CD14-positive monocyte (primary cell): ENCODE results near the gene SETBP1. TPM values are rescaled to one million over a fixed set of nuclear protein-coding genes. Genes with fewer than 3 reads are reported as not detected.

Source experiments
- DNase-seq, 3 donors: peaks; one replicate each; pipeline ENCODE4 v3.0.0-alpha.2; 2011 to 2022
- H2AFZ ChIP-seq: 2 replicates; pipeline ENCODE4 v1.6.0; 2012; ENCODE audit warnings: mild to moderate bottlenecking, low read depth, low read length, inconsistent platforms; ENCODE audit not compliant: insufficient read depth, poor library complexity, severe bottlenecking
- H3K27ac ChIP-seq, 2 donors: 1 replicate in 1 of 2; 2 replicates in 1 of 2; pipeline ENCODE4 v1.5.1; 2012 to 2013; ENCODE audit warnings: low read length in 2 of 2, control low read depth in 1 of 2, inconsistent platforms in 1 of 2, low read depth in 1 of 2, mild to moderate bottlenecking in 1 of 2
- H3K27me3 ChIP-seq, 2 donors: one replicate each; pipeline versions ENCODE4 v1.6.0 to v1.6.1; 2011 to 2013; ENCODE audit warnings: low read length in 2 of 2; ENCODE audit not compliant: control insufficient read depth in 2 of 2, insufficient read depth in 2 of 2
- H3K36me3 ChIP-seq, 2 donors: replicated peaks in 1 of 2; 1 replicate in 1 of 2; 2 replicates in 1 of 2; pipeline versions ENCODE4 v1.5.1 to v1.6.1; 2012 to 2013; ENCODE audit warnings: low read length in 2 of 2, control low read depth in 1 of 2, inconsistent platforms in 1 of 2, mild to moderate bottlenecking in 1 of 2; ENCODE audit not compliant: insufficient read depth in 2 of 2, control insufficient read depth in 1 of 2
- H3K4me1 ChIP-seq, 2 donors: 1 replicate in 1 of 2; 2 replicates in 1 of 2; pipeline versions ENCODE4 v1.5.1 to v1.6.1; 2012 to 2013; ENCODE audit warnings: low read length in 2 of 2, control low read depth in 1 of 2, inconsistent platforms in 1 of 2, mild to moderate bottlenecking in 1 of 2, moderate library complexity in 1 of 2; ENCODE audit not compliant: insufficient read depth in 2 of 2, control insufficient read depth in 1 of 2
- H3K4me2 ChIP-seq: replicated peaks from 2 replicates; pipeline ENCODE3; 2012; ENCODE audit warnings: low read length, moderate library complexity, mild to moderate bottlenecking; ENCODE audit not compliant: poor library complexity, severe bottlenecking; ENCODE audit errors: extremely low read depth
- H3K4me3 ChIP-seq, 3 experiments: fragments of 200-600 bp in 1 of 3; sonication (generic) in 1 of 3; replicated peaks in 1 of 3; 1 replicate in 2 of 3; 2 replicates in 1 of 3; pipeline ENCODE4 v1.5.1; 2011 to 2013; ENCODE audit warnings: low read length in 3 of 3, mild to moderate bottlenecking in 3 of 3, control low read depth in 2 of 3, low read depth in 2 of 3, inconsistent platforms in 1 of 3, moderate library complexity in 1 of 3
- H3K79me2 ChIP-seq: 2 replicates; pipeline ENCODE4 v1.6.0; 2012; ENCODE audit warnings: mild to moderate bottlenecking, control low read depth, inconsistent platforms, low read length, moderate library complexity; ENCODE audit not compliant: insufficient read depth
- H3K9ac ChIP-seq: 2 replicates; pipeline ENCODE4 v1.6.0; 2017; ENCODE audit warnings: low read length, mild to moderate bottlenecking; ENCODE audit not compliant: insufficient read depth, poor library complexity, severe bottlenecking
- H3K9me3 ChIP-seq, 2 donors: replicated peaks in 1 of 2; 1 replicate in 1 of 2; 2 replicates in 1 of 2; pipeline versions ENCODE4 v1.5.1 to v1.6.1; 2012 to 2013; ENCODE audit warnings: low read length in 2 of 2, control low read depth in 1 of 2; ENCODE audit not compliant: control insufficient read depth in 1 of 2, insufficient read depth in 1 of 2
- H4K20me1 ChIP-seq: 2 replicates; pipeline ENCODE4 v1.6.0; 2012; ENCODE audit warnings: mild to moderate bottlenecking, low read length, control low read depth, moderate library complexity; ENCODE audit not compliant: insufficient read depth
- H3K27ac Mint-ChIP-seq, 7 donors: one replicate each; pipeline ENCODE4 v1.8.0; 2020; ENCODE audit warnings: mild to moderate bottlenecking in 7 of 7, mixed read lengths in 7 of 7, moderate library complexity in 6 of 7, inconsistent platforms in 2 of 7
- H3K27me3 Mint-ChIP-seq, 3 donors: one replicate each; pipeline ENCODE4 v1.8.0; 2021 to 2022; ENCODE audit warnings: low read depth in 3 of 3, mild to moderate bottlenecking in 3 of 3, mixed read lengths in 3 of 3, moderate library complexity in 3 of 3, inconsistent platforms in 1 of 3
- H3K36me3 Mint-ChIP-seq, 2 donors: one replicate each; pipeline ENCODE4 v1.8.0; 2020; ENCODE audit warnings: mixed read lengths in 2 of 2, inconsistent platforms in 1 of 2, mild to moderate bottlenecking in 1 of 2
- H3K4me1 Mint-ChIP-seq: one replicate; pipeline ENCODE4 v1.8.0; 2020; ENCODE audit warnings: mild to moderate bottlenecking, mixed read lengths
- H3K4me3 Mint-ChIP-seq, 2 donors: one replicate each; pipeline ENCODE4 v1.8.0; 2020; ENCODE audit warnings: mild to moderate bottlenecking in 2 of 2, mixed read lengths in 2 of 2, moderate library complexity in 1 of 2
- H3K9me3 Mint-ChIP-seq, 7 donors: one replicate each; pipeline ENCODE4 v1.8.0; 2020 to 2022; ENCODE audit warnings: mixed read lengths in 7 of 7, mild to moderate bottlenecking in 6 of 7, moderate library complexity in 6 of 7, inconsistent platforms in 2 of 7
- WGBS: methylation state at CpG from one replicate; pipeline ENCODE4 v1.1.5; 2013; ENCODE audit warnings: missing lambda C conversion rate; ENCODE audit not compliant: insufficient coverage; 5-methylcytosine and 5-hydroxymethylcytosine counted together
- intact Hi-C, 2 donors: fragments of 100-400 bp; cut with micrococcal nuclease; formaldehyde crosslinking; loops; one replicate each; pipeline versions ENCODE4 v1.15.0 to v1.15.1; 2023
- polyA plus RNA-seq, 3 donors: library from polyadenylated mRNA; depleted of rRNA in 1 of 3; unstranded in 2 of 3; stranded (reverse) in 1 of 3; fragments of 300-500 nt in 2 of 3; fragments of >200 nt in 1 of 3; fragmentation: Illumina TruSeq in 2 of 3; gene quantifications; 1 replicate in 2 of 3; 2 replicates in 1 of 3; pipeline ENCODE4 v1.2.3, GENCODE V29; 2012 to 2021
- TF ChIP-seq, protein P1 (sequence below): fragments of 200-600 bp; IDR thresholded peaks from one replicate; pipeline ENCODE4 v1.8.0; 2022; ENCODE audit warnings: antibody characterized with exemption, mild to moderate bottlenecking

Gene SETBP1
- polyA plus RNA-seq, 3 donors: 0.01 to 1.2 TPM; not detected in 1

DNA sequence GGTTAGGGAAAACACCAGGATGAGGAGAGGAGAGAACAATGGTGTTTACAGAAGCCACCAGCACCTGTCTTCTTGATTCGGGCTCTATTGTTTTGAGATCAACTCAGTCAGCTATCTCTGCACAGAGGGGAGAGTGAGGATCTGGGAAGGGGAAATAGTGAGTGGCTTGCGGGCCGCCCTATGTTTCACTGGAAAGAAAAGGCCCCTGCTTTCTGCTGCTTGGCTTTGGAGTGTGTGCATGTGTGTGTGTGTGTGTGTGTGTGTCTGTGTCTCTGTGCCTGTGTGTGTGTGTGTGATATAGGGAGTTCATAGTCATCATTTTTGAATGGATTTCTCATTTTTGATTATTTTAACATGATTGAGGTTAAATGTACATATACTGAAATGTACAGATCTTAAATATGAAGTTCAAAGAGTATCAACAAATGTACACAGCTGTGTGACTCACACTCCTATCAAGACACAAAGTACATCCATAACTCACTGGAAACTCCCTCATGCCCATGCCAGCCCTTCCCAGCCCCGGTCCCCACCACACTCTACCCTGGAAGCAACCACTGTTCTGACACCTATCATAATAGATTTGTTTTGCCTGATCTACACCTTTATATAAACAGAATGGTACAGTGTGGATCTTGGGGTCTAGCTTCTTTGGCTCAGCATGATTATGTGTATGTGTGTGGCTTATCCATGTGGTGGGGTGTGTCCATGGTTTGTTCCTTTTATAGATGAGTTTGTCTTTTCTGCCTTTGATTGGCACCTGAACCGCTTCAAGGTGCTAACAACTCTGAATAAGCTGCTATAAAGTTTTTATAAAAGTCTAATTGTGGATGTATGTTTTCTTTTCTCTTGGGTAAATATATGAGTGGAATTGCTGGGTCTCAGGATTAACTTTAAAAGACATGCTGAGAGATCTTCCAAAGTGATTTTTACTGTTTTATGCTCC is 258.3 kb downstream of the SETBP1 start:
- H3K27ac Mint-ChIP-seq: peak overlapping the region in 1 of 7 donors; percentile 14
- 100% methylated on average over 4 of the region's 5 CpGs for WGBS
- no peaks in the 10 kb centered on the region for H3K27me3 ChIP-seq
- H3K36me3 ChIP-seq: no peaks in the 10 kb centered on the region
- intact Hi-C loops: no loop called here
- no peak overlapping the region for H3K4me3 ChIP-seq
- TF ChIP-seq, protein P1, sequence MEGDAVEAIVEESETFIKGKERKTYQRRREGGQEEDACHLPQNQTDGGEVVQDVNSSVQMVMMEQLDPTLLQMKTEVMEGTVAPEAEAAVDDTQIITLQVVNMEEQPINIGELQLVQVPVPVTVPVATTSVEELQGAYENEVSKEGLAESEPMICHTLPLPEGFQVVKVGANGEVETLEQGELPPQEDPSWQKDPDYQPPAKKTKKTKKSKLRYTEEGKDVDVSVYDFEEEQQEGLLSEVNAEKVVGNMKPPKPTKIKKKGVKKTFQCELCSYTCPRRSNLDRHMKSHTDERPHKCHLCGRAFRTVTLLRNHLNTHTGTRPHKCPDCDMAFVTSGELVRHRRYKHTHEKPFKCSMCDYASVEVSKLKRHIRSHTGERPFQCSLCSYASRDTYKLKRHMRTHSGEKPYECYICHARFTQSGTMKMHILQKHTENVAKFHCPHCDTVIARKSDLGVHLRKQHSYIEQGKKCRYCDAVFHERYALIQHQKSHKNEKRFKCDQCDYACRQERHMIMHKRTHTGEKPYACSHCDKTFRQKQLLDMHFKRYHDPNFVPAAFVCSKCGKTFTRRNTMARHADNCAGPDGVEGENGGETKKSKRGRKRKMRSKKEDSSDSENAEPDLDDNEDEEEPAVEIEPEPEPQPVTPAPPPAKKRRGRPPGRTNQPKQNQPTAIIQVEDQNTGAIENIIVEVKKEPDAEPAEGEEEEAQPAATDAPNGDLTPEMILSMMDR: no peak
- H2AFZ ChIP-seq: no peak overlapping the region
- H3K4me1 ChIP-seq: peaks cover 10 to 14% of the 10 kb centered on the region in 2 donors
- no peaks in the 10 kb centered on the region for H3K79me2 ChIP-seq
- H3K9me3 ChIP-seq: no peaks in the 10 kb centered on the region
- peaks cover 0 to 7% (median 1%) of the 10 kb centered on the region in 3 donors for H3K27me3 Mint-ChIP-seq
- H3K9ac ChIP-seq: no peak overlapping the region
- no peaks in the 10 kb centered on the region for H3K36me3 Mint-ChIP-seq
- H3K4me3 Mint-ChIP-seq: no peak overlapping the region
- H4K20me1 ChIP-seq: no peaks in the 10 kb centered on the region
- H3K9me3 Mint-ChIP-seq: peaks cover 1 to 6% (median 3%) of the 10 kb centered on the region in 7 donors
- no peak overlapping the region for H3K4me2 ChIP-seq
- no peak overlapping the region for H3K27ac ChIP-seq
- no peak for DNase-seq
- peaks cover 16% of the 10 kb centered on the region for H3K4me1 Mint-ChIP-seq

DNA sequence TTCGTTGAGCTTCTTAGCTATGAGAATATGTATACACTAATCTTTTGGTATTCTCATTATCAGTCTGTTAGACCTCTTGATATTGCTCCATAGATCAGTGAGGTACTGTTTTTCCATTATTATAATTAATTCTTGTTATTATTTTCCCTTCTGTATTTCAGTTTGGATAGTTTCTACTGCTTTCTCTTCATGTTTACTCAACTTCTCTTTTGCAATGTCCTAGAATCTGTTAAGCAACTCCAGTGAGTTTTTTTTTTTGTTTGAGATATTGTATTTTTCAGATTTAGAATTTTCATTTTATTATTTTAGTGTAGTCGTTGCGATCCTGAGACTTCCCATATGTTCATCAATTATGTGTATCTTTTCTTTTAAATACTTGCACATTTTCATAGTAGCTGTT is 260.8 kb downstream of the SETBP1 start:
- peaks cover 1 to 7% (median 2%) of the 10 kb centered on the region in 3 donors for H3K27me3 Mint-ChIP-seq
- DNase-seq: peak in 1 of 3 donors; percentile 12
- H3K36me3 Mint-ChIP-seq: no peaks in the 10 kb centered on the region
- H3K4me2 ChIP-seq: peak overlapping the region; percentile 2
- H3K36me3 ChIP-seq: no peaks in the 10 kb centered on the region
- peaks cover 16% of the 10 kb centered on the region for H3K4me1 Mint-ChIP-seq
- peak overlapping the region; percentile 20 for H2AFZ ChIP-seq
- intact Hi-C loops: no loop called here
- peaks cover 0 to 2% (median 0%) of the 10 kb centered on the region in 7 donors for H3K9me3 Mint-ChIP-seq
- no peaks in the 10 kb centered on the region for H4K20me1 ChIP-seq
- no peak overlapping the region for H3K4me3 Mint-ChIP-seq
- peak overlapping the region in 2 of 7 donors; percentile 8 to 67 for H3K27ac Mint-ChIP-seq
- no peaks in the 10 kb centered on the region for H3K79me2 ChIP-seq
- H3K27ac ChIP-seq: no peak overlapping the region
- WGBS: no CpG with 5 or more reads among the region's 3 CpGs
- no peaks in the 10 kb centered on the region for H3K9me3 ChIP-seq
- no peaks in the 10 kb centered on the region for H3K27me3 ChIP-seq
- H3K4me3 ChIP-seq: no peak overlapping the region
- H3K4me1 ChIP-seq: peaks cover 10 to 14% of the 10 kb centered on the region in 2 donors
- H3K9ac ChIP-seq: no peak overlapping the region
- TF ChIP-seq, protein P1: no peak
